ENCODE measurements around the gene HBG2. TPM values are rescaled to one million over a fixed set of nuclear protein-coding genes. Genes with fewer than 3 reads are reported as not detected.
A peak's percentile ranks its signal among the peaks of the same experiment; 100 is the strongest.

Gene HBG2
- total and polyA plus RNA-seq, 9 of the 15 experiments (the other 6 are each of a cell fraction or from before 2014, with no cell fraction given) = 1,626 to 58,619 (median 10,515) TPM

GRCh38 chr11:5288108-5288905 lies 33.7 kb upstream of the HBG2 start (continued):
- TF ChIP-seq ZBTB40 (IDR thresholded peaks at IDR 0.05) (no peak), ZBTB40 (CRISPR knock-in tag; IDR thresholded peaks at IDR 0.05) (no peak), ARID3B (CRISPR knock-in tag; IDR thresholded peaks at IDR 0.05; ENCODE audit: borderline replicate concordance) (no peak), CREB3 (tag; conservative IDR thresholded peaks at IDR 0.05; ENCODE audit: low read depth) (no peak), HDAC3 (IDR thresholded peaks at IDR 0.05; ENCODE audit: borderline replicate concordance, partially characterized antibody) (peak; percentile 57), MTF1 (CRISPR knock-in tag; IDR thresholded peaks at IDR 0.05; ENCODE audit: borderline replicate concordance) (no peak), DLX4 (CRISPR knock-in tag; IDR thresholded peaks at IDR 0.05) (no peak), ZNF3 (CRISPR knock-in tag; IDR thresholded peaks at IDR 0.05) (no peak), STAG1 (CRISPR knock-in tag; IDR thresholded peaks at IDR 0.05; ENCODE audit: borderline replicate concordance) (no peak), IRF9 (tag; IDR thresholded peaks at IDR 0.05) (no peak)
